SK-N-SH treated with all-trans-retinoic acid at 6 μM for 48 hours (cell line): ENCODE data around the gene HACD2.

Experiments
- ATAC-seq: fragments of 200-7000 bp; cut with Tn5 transposase; 3 replicates; pipeline ENCODE4 v1.9.1; 2020; ENCODE audit warnings: mild to moderate bottlenecking, moderate library complexity
- ARNTL ChIP-seq: fragments of 450-650 bp; formaldehyde crosslinking; IDR thresholded peaks from 2 replicates; pipeline ENCODE4 v1.5.0; 2020; ENCODE audit warnings: low read depth, mild to moderate bottlenecking, moderate library complexity, borderline replicate concordance
- BACH2 ChIP-seq: fragments of 250-450 bp; sonication (Bioruptor Pico); IDR thresholded peaks from 2 replicates; pipeline ENCODE4 v1.9.0; 2021; ENCODE audit warnings: mild to moderate bottlenecking, borderline replicate concordance
- CSDC2 ChIP-seq: fragments of 250-450 bp; sonication (Bioruptor Pico); IDR thresholded peaks from 2 replicates; pipeline ENCODE4 v1.5.0; 2020; ENCODE audit warnings: mild to moderate bottlenecking, moderate library complexity
- GLIS3 ChIP-seq: fragments of 250-450 bp; sonication (Bioruptor Pico); IDR thresholded peaks from 2 replicates; pipeline ENCODE4 v1.5.0; 2020; ENCODE audit warnings: mild to moderate bottlenecking, moderate library complexity
- ISL1 ChIP-seq: fragments of 250-450 bp; sonication (Bioruptor Pico); IDR thresholded peaks from 2 replicates; pipeline ENCODE4 v2.1.2; 2022; ENCODE audit warnings: mild to moderate bottlenecking, moderate library complexity
- OSR1 ChIP-seq: fragments of 250-450 bp; sonication (Bioruptor Pico); IDR thresholded peaks from 2 replicates; pipeline ENCODE4 v1.8.0; 2022; ENCODE audit warnings: moderate library complexity, mild to moderate bottlenecking, inconsistent platforms
- PPARA ChIP-seq: fragments of 250-450 bp; sonication (Bioruptor Pico); IDR thresholded peaks from 2 replicates; pipeline ENCODE4 v1.5.0; 2020; ENCODE audit warnings: mild to moderate bottlenecking, borderline replicate concordance
- RARB ChIP-seq: fragments of 250-450 bp; sonication (Bioruptor Pico); IDR thresholded peaks from 2 replicates; pipeline ENCODE4 v1.8.0; 2021; ENCODE audit warnings: mild to moderate bottlenecking, moderate library complexity
- SNAI2 ChIP-seq: fragments of 250-450 bp; sonication (Bioruptor Pico); IDR thresholded peaks from 2 replicates; pipeline ENCODE4 v1.5.0; 2020; ENCODE audit warnings: mild to moderate bottlenecking, moderate library complexity
- TCF4 ChIP-seq: fragments of 250-450 bp; sonication (Bioruptor Pico); IDR thresholded peaks from 2 replicates; pipeline ENCODE4 v1.8.0; 2021; ENCODE audit warnings: mild to moderate bottlenecking, moderate library complexity, borderline replicate concordance
- TOX ChIP-seq: fragments of 250-450 bp; sonication (Bioruptor Pico); IDR thresholded peaks from 2 replicates; pipeline ENCODE4 v1.8.0; 2021; ENCODE audit warnings: mild to moderate bottlenecking, moderate library complexity, borderline replicate concordance
- ZC3H10 ChIP-seq: fragments of 250-450 bp; sonication (Bioruptor Pico); IDR thresholded peaks from 2 replicates; pipeline ENCODE4 v1.5.1; 2021; ENCODE audit warnings: mild to moderate bottlenecking, moderate library complexity
- ZFP3 ChIP-seq: fragments of 250-450 bp; sonication (Bioruptor Pico); IDR thresholded peaks from 2 replicates; pipeline ENCODE4 v1.5.0; 2020; ENCODE audit warnings: mild to moderate bottlenecking, moderate library complexity
- ZFP30 ChIP-seq: fragments of 450-650 bp; formaldehyde crosslinking; IDR thresholded peaks from 2 replicates; pipeline ENCODE4 v1.5.0; 2022; ENCODE audit warnings: mild to moderate bottlenecking, moderate library complexity
- ZNF565 ChIP-seq: fragments of 450-650 bp; formaldehyde crosslinking; conservative IDR thresholded peaks from 2 replicates; pipeline ENCODE4 v1.5.0; 2020; ENCODE audit warnings: low read depth, mild to moderate bottlenecking, moderate library complexity
- ZNF70 ChIP-seq: fragments of 450-650 bp; formaldehyde crosslinking; IDR thresholded peaks from 2 replicates; pipeline ENCODE4 v1.5.0; 2020; ENCODE audit warnings: mild to moderate bottlenecking, moderate library complexity
- ZNF8 ChIP-seq: fragments of 450-650 bp; formaldehyde crosslinking; IDR thresholded peaks from 2 replicates; pipeline ENCODE4 v1.5.0; 2020; ENCODE audit warnings: mild to moderate bottlenecking, moderate library complexity
- TF ChIP-seq, protein P1 (sequence below): fragments of 250-450 bp; sonication (Bioruptor Pico); IDR thresholded peaks from 2 replicates; pipeline ENCODE4 v1.8.0; 2021; ENCODE audit warnings: low read depth, mild to moderate bottlenecking, moderate library complexity, borderline replicate concordance
- TF ChIP-seq, protein P2 (sequence below): fragments of 250-450 bp; sonication (Bioruptor Pico); IDR thresholded peaks from 2 replicates; pipeline ENCODE4 v1.5.1; 2020; ENCODE audit warnings: low read depth, mild to moderate bottlenecking, moderate library complexity
- TF ChIP-seq, protein P3 (sequence below): fragments of 250-450 bp; sonication (Bioruptor Pico); IDR thresholded peaks from 2 replicates; pipeline ENCODE4 v1.5.0; 2020; ENCODE audit warnings: mild to moderate bottlenecking, moderate library complexity
- TF ChIP-seq, protein P4 (sequence below): fragments of 250-450 bp; sonication (Bioruptor Pico); IDR thresholded peaks from 2 replicates; pipeline ENCODE4 v1.5.1; 2021; ENCODE audit warnings: mild to moderate bottlenecking, moderate library complexity

HACD2 gene

DNA sequence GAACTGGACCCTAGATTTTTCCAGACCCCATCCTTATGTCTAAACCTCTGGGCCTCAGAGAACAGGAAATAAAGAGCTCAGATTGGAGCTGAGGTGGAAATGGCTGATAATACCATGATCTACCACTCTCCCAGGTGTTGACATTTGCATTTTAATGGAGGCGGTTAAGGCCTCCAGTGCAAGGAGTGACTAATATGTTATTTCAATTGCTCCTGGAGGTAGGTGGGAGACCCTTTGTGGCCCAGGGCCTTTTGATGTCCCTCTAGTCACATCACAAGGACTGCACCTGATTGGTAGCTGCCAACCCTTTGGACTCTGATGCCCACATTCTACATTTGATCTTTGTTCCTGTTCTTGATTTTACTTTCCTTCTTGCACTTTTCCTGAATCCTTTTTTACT, 127.0 kb downstream of the HACD2 start:
- TF ChIP-seq ARNTL (CRISPR knock-in tag) (no peak), PPARA (CRISPR knock-in tag) (no peak), ZNF70 (CRISPR knock-in tag) (no peak), ZFP3 (no peak), TCF4 (no peak), BACH2 (CRISPR knock-in tag) (no peak), CSDC2 (CRISPR knock-in tag) (no peak), ZNF565 (CRISPR knock-in tag) (no peak), GLIS3 (CRISPR knock-in tag) (no peak)
- TF ChIP-seq, protein P1, sequence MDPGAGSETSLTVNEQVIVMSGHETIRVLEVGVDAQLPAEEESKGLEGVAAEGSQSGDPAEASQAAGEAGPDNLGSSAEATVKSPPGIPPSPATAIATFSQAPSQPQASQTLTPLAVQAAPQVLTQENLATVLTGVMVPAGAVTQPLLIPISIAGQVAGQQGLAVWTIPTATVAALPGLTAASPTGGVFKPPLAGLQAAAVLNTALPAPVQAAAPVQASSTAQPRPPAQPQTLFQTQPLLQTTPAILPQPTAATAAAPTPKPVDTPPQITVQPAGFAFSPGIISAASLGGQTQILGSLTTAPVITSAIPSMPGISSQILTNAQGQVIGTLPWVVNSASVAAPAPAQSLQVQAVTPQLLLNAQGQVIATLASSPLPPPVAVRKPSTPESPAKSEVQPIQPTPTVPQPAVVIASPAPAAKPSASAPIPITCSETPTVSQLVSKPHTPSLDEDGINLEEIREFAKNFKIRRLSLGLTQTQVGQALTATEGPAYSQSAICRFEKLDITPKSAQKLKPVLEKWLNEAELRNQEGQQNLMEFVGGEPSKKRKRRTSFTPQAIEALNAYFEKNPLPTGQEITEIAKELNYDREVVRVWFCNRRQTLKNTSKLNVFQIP (CRISPR knock-in tag): no peak
- TF ChIP-seq, protein P2, sequence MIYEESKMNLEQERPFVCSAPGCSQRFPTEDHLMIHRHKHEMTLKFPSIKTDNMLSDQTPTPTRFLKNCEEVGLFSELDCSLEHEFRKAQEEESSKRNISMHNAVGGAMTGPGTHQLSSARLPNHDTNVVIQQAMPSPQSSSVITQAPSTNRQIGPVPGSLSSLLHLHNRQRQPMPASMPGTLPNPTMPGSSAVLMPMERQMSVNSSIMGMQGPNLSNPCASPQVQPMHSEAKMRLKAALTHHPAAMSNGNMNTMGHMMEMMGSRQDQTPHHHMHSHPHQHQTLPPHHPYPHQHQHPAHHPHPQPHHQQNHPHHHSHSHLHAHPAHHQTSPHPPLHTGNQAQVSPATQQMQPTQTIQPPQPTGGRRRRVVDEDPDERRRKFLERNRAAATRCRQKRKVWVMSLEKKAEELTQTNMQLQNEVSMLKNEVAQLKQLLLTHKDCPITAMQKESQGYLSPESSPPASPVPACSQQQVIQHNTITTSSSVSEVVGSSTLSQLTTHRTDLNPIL (CRISPR knock-in tag): no peak
- TF ChIP-seq, protein P3, sequence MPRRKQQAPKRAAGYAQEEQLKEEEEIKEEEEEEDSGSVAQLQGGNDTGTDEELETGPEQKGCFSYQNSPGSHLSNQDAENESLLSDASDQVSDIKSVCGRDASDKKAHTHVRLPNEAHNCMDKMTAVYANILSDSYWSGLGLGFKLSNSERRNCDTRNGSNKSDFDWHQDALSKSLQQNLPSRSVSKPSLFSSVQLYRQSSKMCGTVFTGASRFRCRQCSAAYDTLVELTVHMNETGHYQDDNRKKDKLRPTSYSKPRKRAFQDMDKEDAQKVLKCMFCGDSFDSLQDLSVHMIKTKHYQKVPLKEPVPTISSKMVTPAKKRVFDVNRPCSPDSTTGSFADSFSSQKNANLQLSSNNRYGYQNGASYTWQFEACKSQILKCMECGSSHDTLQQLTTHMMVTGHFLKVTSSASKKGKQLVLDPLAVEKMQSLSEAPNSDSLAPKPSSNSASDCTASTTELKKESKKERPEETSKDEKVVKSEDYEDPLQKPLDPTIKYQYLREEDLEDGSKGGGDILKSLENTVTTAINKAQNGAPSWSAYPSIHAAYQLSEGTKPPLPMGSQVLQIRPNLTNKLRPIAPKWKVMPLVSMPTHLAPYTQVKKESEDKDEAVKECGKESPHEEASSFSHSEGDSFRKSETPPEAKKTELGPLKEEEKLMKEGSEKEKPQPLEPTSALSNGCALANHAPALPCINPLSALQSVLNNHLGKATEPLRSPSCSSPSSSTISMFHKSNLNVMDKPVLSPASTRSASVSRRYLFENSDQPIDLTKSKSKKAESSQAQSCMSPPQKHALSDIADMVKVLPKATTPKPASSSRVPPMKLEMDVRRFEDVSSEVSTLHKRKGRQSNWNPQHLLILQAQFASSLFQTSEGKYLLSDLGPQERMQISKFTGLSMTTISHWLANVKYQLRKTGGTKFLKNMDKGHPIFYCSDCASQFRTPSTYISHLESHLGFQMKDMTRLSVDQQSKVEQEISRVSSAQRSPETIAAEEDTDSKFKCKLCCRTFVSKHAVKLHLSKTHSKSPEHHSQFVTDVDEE (CRISPR knock-in tag): no peak
- no peak for ATAC-seq

DNA sequence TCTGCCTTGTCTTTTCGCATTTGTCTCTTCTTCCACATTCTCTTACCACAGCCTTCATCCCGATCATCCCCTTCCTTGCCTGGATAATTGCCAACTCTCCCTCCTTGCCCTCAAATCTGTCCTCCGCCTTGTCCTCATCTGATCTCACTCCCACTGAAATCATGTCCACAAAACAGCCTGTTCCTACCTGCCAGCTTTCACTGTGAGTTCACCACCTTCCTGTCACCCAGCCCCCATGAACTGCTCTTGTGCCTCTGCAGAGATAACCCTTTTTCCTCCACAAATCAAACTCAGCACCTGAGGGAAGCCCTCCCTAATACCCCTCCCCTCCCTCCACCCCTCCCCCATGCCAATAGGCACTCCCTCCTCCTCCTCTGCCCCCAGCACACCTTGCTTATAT, 131.2 kb downstream of the HACD2 start:
- no peak for ATAC-seq
- TF ChIP-seq, protein P4, sequence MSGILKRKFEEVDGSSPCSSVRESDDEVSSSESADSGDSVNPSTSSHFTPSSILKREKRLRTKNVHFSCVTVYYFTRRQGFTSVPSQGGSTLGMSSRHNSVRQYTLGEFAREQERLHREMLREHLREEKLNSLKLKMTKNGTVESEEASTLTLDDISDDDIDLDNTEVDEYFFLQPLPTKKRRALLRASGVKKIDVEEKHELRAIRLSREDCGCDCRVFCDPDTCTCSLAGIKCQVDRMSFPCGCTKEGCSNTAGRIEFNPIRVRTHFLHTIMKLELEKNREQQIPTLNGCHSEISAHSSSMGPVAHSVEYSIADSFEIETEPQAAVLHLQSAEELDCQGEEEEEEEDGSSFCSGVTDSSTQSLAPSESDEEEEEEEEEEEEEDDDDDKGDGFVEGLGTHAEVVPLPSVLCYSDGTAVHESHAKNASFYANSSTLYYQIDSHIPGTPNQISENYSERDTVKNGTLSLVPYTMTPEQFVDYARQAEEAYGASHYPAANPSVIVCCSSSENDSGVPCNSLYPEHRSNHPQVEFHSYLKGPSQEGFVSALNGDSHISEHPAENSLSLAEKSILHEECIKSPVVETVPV (CRISPR knock-in tag): no peak
- TF ChIP-seq SNAI2 (CRISPR knock-in tag) (no peak), ZNF8 (no peak), ZFP3 (no peak), TOX (no peak), TCF4 (no peak)
- TF ChIP-seq, protein P1 (CRISPR knock-in tag): no peak
- TF ChIP-seq, protein P2 (CRISPR knock-in tag): no peak

DNA sequence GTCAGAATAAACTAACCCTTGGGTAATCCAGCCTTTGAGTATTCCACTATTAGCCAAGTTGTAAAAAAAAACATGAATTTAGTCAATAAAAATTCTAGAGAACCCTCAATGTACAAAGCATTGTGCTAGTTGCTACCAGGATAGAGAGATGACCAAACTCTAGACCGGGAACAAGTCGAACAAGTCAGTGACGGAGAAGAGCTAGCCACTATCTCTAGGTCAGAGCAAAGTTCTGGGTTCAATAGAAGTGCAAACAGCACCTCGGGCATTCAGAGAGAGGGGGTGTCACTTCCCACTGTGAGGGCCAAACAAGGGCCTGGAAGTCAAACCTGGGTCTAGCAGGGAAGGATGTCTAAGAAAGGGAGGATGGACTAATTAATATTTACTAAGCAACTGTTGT, 133.7 kb downstream of the HACD2 start:
- ATAC-seq: no peak
- TF ChIP-seq TOX (no peak), ISL1 (CRISPR knock-in tag) (no peak), GLIS3 (CRISPR knock-in tag) (no peak), ARNTL (CRISPR knock-in tag) (no peak), OSR1 (CRISPR knock-in tag) (no peak), ZNF70 (CRISPR knock-in tag) (no peak), ZC3H10 (CRISPR knock-in tag) (no peak), RARB (CRISPR knock-in tag) (no peak), ZFP30 (CRISPR knock-in tag) (no peak), ZNF565 (CRISPR knock-in tag) (no peak), BACH2 (CRISPR knock-in tag) (no peak)
- TF ChIP-seq, protein P1 (CRISPR knock-in tag): no peak
- TF ChIP-seq, protein P2 (CRISPR knock-in tag): no peak
- TF ChIP-seq, protein P3 (CRISPR knock-in tag): no peak
